ENCODE measurements around the gene ASPSCR1. TPM values are rescaled to one million over a fixed set of nuclear protein-coding genes. Genes with fewer than 3 reads are reported as not detected.
A peak's percentile ranks its signal among the peaks of the same experiment; 100 is the strongest.

ASPSCR1 gene
- total and polyA plus RNA-seq, 9 of the 15 experiments (the other 6 are each of a cell fraction or from before 2014, with no cell fraction given) = 0.90 to 36.9 (median 11.6) TPM

- Histone ChIP-seq H4K20me1 (replicated peaks; ENCODE audit: control insufficient read depth, insufficient read depth, low read length) (no peaks in the 10 kb centered on the region), H3K9ac (ENCODE audit: insufficient read depth in 1 of 2, low read depth in 2 of 2, low read length in 2 of 2) (no peak overlapping the region), H3K9me1 (ENCODE audit: control insufficient read depth, insufficient read depth, low read length) (no peaks in the 10 kb centered on the region), H3K27ac (ENCODE audit: extremely low read depth, low read depth, low read length) (no peak overlapping the region), H3K4me2 (ENCODE audit: insufficient read depth, low read length) (no peak overlapping the region), H3K27me3 (ENCODE audit: control insufficient read depth in 2 of 2, insufficient read depth in 2 of 2, low read length in 2 of 2) (no peaks in the 10 kb centered on the region), H2AFZ (ENCODE audit: low read depth, low read length) (no peak overlapping the region), H3K79me2 (ENCODE audit: control insufficient read depth, insufficient read depth, low read length) (no peaks in the 10 kb centered on the region), H3K4me3 (no peak overlapping the region), H3K9me3 (replicated peaks; ENCODE audit: control insufficient read depth, insufficient read depth, low read depth, low read length) (no peaks in the 10 kb centered on the region), H3K36me3 (ENCODE audit: control insufficient read depth, insufficient read depth, low read length) (peaks cover 36% of the 10 kb centered on the region; the same call in 2 of the 3 replicates), H3K4me1 (replicated peaks in 1 of 2; ENCODE audit: control insufficient read depth in 2 of 2, insufficient read depth in 2 of 2, low read length in 2 of 2) (peaks cover 10 to 19% of the 10 kb centered on the region in 2 experiments; a peak in 4 of 5 replicates)
- in situ Hi-C loops (cut with MboI) (no loop called here), intact Hi-C loops (cut with micrococcal nuclease) (no loop called here)
- no TSS peak for BruUV-seq (replicated peaks)
- WGBS (ENCODE audit: insufficient coverage, low coverage, missing lambda C conversion rate) = 94% methylated on average over 14 of the region's 21 CpGs
- FAIRE-seq (no peak), ATAC-seq (no peak), DNase-seq (ENCODE audit: extremely low read depth in 1 of 4, low spot score in 3 of 4) (no peak)
- ChIA-PET POLR2A (no interaction called here), CTCF (ENCODE audit: low intra/inter-chr PET ratio) (no interaction called here)
- TF ChIP-seq KDM1A (IDR thresholded peaks at IDR 0.05) = peak in 1 of 2 experiments; percentile 49; a peak in 1 of 4 replicates
- peak in 1 of 2 experiments; percentile 19; a peak in 1 of 4 replicates for TF ChIP-seq BCLAF1 (IDR thresholded peaks at IDR 0.05; ENCODE audit: borderline replicate concordance in 1 of 2, control insufficient read depth in 1 of 2, low read depth in 2 of 2, low read length in 1 of 2)
- TF ChIP-seq SRSF1 (IDR thresholded peaks at IDR 0.05; ENCODE audit: low read depth, low read length) = no peak
- TF ChIP-seq RBFOX2 (IDR thresholded peaks at IDR 0.05; ENCODE audit: low read depth, low read length) = 0 out of 2 replicates have a peak, but pooled peaks have one; percentile 28
- no peak for TF ChIP-seq WHSC1 (IDR thresholded peaks at IDR 0.05; ENCODE audit: low read length)
- no peak for TF ChIP-seq E2F1 (CRISPR knock-in tag; IDR thresholded peaks at IDR 0.05)
- peak; percentile 74 for TF ChIP-seq MYNN (IDR thresholded peaks at IDR 0.05)
- no peak for TF ChIP-seq MYNN (CRISPR knock-in tag; IDR thresholded peaks at IDR 0.05)
- no peak for TF ChIP-seq MNT (conservative IDR thresholded peaks at IDR 0.05)
- TF ChIP-seq SP2 (IDR thresholded peaks at IDR 0.05; ENCODE audit: extremely low read depth, low read depth, low read length, poor library complexity, severe bottlenecking) = no peak
- 0 out of 2 replicates have a peak, but pooled peaks have one; percentile 26 for TF ChIP-seq POLR2A (conservative IDR thresholded peaks at IDR 0.05)
- no peak for TF ChIP-seq RBM25 (IDR thresholded peaks at IDR 0.05; ENCODE audit: low read depth, low read length, severe bottlenecking)
- peak; percentile 56 for TF ChIP-seq HNRNPLL (IDR thresholded peaks at IDR 0.05; ENCODE audit: low read depth, low read length, poor library complexity, severe bottlenecking)
- TF ChIP-seq POLR2G (IDR thresholded peaks at IDR 0.05; ENCODE audit: low read depth, low read length) = peak; percentile 29; the same call in 1 of the 2 replicates
- no peak for TF ChIP-seq NONO (IDR thresholded peaks at IDR 0.05; ENCODE audit: low read depth in 2 of 2, low read length in 1 of 2)
- TF ChIP-seq ZNF644 (tag; IDR thresholded peaks at IDR 0.05; ENCODE audit: low read depth) = no peak
- TF ChIP-seq EGR1 (conservative IDR thresholded peaks at IDR 0.05) = peak; percentile 84
Observed at GRCh38 chr17:81984773-81985410, 7.5 kb downstream of the ASPSCR1 start.

All from K562 (cell line).